GM12875 (cell line): ENCODE data around the gene TRAP1.

ENCODE experiments used
- H3K4me3 ChIP-seq: one replicate; pipeline ENCODE4 v1.5.1; 2011; ENCODE audit warnings: low read depth, low read length, control low read depth
- CTCF ChIP-seq: IDR thresholded peaks from 2 replicates; pipeline ENCODE4 v1.5.1; 2011; ENCODE audit warnings: low read depth, mild to moderate bottlenecking, control low read depth, inconsistent platforms, low read length, moderate library complexity, borderline replicate concordance; ENCODE audit not compliant: insufficient read depth

Gene TRAP1

GRCh38 chr16:3759736-3760135, 42.4 kb upstream of the TRAP1 start:
- no peak overlapping the region for H3K4me3 ChIP-seq
- no peak for TF ChIP-seq CTCF

GRCh38 chr16:3756113-3756512, 38.8 kb upstream of the TRAP1 start:
- no peak overlapping the region for H3K4me3 ChIP-seq
- TF ChIP-seq CTCF, result no peak

GRCh38 chr16:3755249-3755648, 37.9 kb upstream of the TRAP1 start:
- H3K4me3 ChIP-seq, result no peak overlapping the region
- TF ChIP-seq CTCF, result no peak

GRCh38 chr16:3754772-3755171, 37.4 kb upstream of the TRAP1 start:
- H3K4me3 ChIP-seq, result no peak overlapping the region
- TF ChIP-seq CTCF, result no peak

- no peak for TF ChIP-seq CTCF
- no peak overlapping the region for H3K4me3 ChIP-seq
These were observed 36.9 kb upstream of the TRAP1 start for GRCh38 chr16:3754081-3754703.

- H3K4me3 ChIP-seq, result no peak overlapping the region
- no peak for TF ChIP-seq CTCF
These were observed 35.7 kb upstream of the TRAP1 start for GRCh38 chr16:3752984-3753383.

- TF ChIP-seq CTCF, result no peak
- H3K4me3 ChIP-seq, result no peak overlapping the region
These were observed 34.6 kb upstream of the TRAP1 start for GRCh38 chr16:3751878-3752277.
